NT2/D1 (cell line): ENCODE data around the gene MYO3B.
A peak's percentile ranks its signal among the peaks of the same experiment; 100 is the strongest.

Experiments
- DNase-seq: peaks from one replicate; pipeline ENCODE4 v3.0.0-alpha.2; 2011; ENCODE audit warnings: low read depth, low spot score
- H3K27me3 ChIP-seq: 2 replicates; pipeline ENCODE4 v1.6.0; 2011; ENCODE audit warnings: mild to moderate bottlenecking; ENCODE audit not compliant: insufficient read length, insufficient read depth
- H3K36me3 ChIP-seq: 2 replicates; pipeline ENCODE4 v1.6.1; 2011; ENCODE audit warnings: mild to moderate bottlenecking, low read length, mixed read lengths; ENCODE audit not compliant: insufficient read depth, insufficient read length
- H3K4me1 ChIP-seq: 2 replicates; pipeline ENCODE4 v1.5.1; 2011; ENCODE audit not compliant: insufficient read depth, insufficient read length
- H3K4me3 ChIP-seq: 2 replicates; pipeline ENCODE4 v1.5.1; 2011; ENCODE audit warnings: low read depth; ENCODE audit not compliant: insufficient read length
- H3K9ac ChIP-seq: 2 replicates; pipeline ENCODE4 v1.6.0; 2011; ENCODE audit warnings: low read depth; ENCODE audit not compliant: insufficient read length
- H3K9me3 ChIP-seq: 2 replicates; pipeline ENCODE4 v1.5.1; 2011; ENCODE audit warnings: mild to moderate bottlenecking, low read length; ENCODE audit not compliant: insufficient read depth
- SUZ12 ChIP-seq: IDR thresholded peaks from 2 replicates; pipeline ENCODE4 v1.6.1; 2011; ENCODE audit not compliant: insufficient read length, insufficient read depth; ENCODE audit errors: extremely low read depth
- YY1 ChIP-seq: IDR thresholded peaks from 2 replicates; pipeline ENCODE4 v1.6.1; 2011; ENCODE audit not compliant: insufficient read length, insufficient read depth
- ZNF274 ChIP-seq: IDR thresholded peaks from 2 replicates; pipeline ENCODE4 v1.6.1; 2011; ENCODE audit warnings: mild to moderate bottlenecking, low read depth, low read length

The MYO3B gene

DNA sequence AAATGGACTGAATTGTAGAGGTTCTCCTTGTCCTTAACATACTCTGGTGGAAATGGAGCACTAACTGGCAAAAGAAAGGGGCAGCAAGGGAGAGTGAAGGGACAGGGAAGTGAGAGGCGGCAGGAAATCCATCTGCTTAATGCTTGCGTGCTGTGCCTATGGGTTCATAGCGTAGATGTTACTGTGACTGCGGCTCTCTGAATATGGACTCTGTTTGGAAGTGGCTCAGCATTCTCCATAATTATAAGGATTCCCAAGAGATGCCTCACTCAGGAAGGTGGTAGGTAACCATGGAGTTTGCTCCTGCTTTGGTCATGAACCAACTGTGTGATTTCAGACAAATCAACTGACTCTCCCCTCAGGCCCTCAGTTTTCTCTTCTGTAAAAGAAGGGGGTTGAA lies 50.0 kb downstream of the MYO3B start:
- no peak overlapping the region for H3K4me3 ChIP-seq
- H3K9ac ChIP-seq, result no peak overlapping the region
- H3K36me3 ChIP-seq, result no peaks in the 10 kb centered on the region
- peaks cover 4% of the 10 kb centered on the region for H3K4me1 ChIP-seq
- no peaks in the 10 kb centered on the region for H3K9me3 ChIP-seq
- H3K27me3 ChIP-seq, result no peaks in the 10 kb centered on the region
- DNase-seq, result no peak
- TF ChIP-seq ZNF274 (no peak), YY1 (no peak), SUZ12 (no peak)

- H3K4me3 ChIP-seq, result no peak overlapping the region
- H3K9me3 ChIP-seq, result no peaks in the 10 kb centered on the region
- no peak overlapping the region for H3K9ac ChIP-seq
- H3K36me3 ChIP-seq, result no peaks in the 10 kb centered on the region
- no peaks in the 10 kb centered on the region for H3K27me3 ChIP-seq
- peaks cover 4% of the 10 kb centered on the region for H3K4me1 ChIP-seq
- TF ChIP-seq ZNF274, result no peak
- no peak for TF ChIP-seq YY1
- no peak for TF ChIP-seq SUZ12
- DNase-seq, result no peak
Measured at GRCh38 chr2:170228429-170228828, 50.5 kb downstream of the MYO3B start.

DNA sequence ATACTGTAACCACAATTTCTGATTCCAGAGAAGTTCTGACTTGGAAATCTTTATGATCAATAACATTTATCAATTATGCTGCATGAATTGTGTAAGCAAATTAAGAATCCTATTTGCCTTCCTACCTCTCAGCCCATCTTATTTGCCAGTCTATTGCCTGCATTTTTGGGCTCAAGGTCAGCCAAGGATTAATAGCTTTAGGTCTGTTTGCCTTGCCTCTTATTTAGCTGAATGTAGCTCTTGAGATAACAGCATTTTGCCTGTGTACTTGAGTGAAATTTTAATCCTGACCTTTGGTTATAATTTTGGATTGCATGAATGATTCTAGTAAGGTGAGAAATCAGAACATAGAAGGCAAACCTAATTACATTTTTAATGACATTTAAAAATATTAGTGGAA lies 51.2 kb downstream of the MYO3B start:
- DNase-seq, result no peak
- Histone ChIP-seq H3K36me3 (no peaks in the 10 kb centered on the region), H3K9ac (no peak overlapping the region), H3K27me3 (no peaks in the 10 kb centered on the region), H3K4me3 (no peak overlapping the region), H3K9me3 (no peaks in the 10 kb centered on the region), H3K4me1 (peaks cover 4% of the 10 kb centered on the region)
- no peak for TF ChIP-seq YY1
- no peak for TF ChIP-seq SUZ12
- no peak for TF ChIP-seq ZNF274

DNA sequence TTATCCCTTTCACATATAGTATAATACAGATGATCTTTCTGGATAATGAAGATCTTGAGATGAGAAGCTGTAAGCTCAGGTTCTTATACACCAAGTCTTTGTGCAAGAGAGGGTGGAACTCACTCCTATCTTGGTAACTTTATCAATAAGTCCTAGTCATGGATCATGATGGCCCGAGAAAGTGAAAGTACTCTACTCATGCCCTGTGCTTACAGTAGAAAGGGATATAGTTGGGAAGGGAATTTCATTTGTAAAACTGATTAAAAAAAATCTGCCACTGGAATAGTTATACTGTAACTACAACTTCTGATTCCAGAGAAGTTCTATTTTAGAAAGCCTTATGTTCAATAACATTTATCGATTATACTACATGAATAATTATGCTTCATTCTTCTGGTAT lies 51.8 kb downstream of the MYO3B start:
- TF ChIP-seq YY1, result no peak
- no peak for TF ChIP-seq SUZ12
- H3K36me3 ChIP-seq, result no peaks in the 10 kb centered on the region
- no peak overlapping the region for H3K9ac ChIP-seq
- H3K9me3 ChIP-seq, result no peaks in the 10 kb centered on the region
- no peaks in the 10 kb centered on the region for H3K27me3 ChIP-seq
- no peak for DNase-seq
- peaks cover 4% of the 10 kb centered on the region for H3K4me1 ChIP-seq
- no peak overlapping the region for H3K4me3 ChIP-seq

- Histone ChIP-seq H3K9ac (no peak overlapping the region), H3K4me1 (no peaks in the 10 kb centered on the region), H3K27me3 (no peaks in the 10 kb centered on the region), H3K9me3 (no peaks in the 10 kb centered on the region), H3K36me3 (no peaks in the 10 kb centered on the region), H3K4me3 (no peak overlapping the region)
- TF ChIP-seq YY1 (no peak), SUZ12 (no peak), ZNF274 (no peak)
- DNase-seq, result peak; percentile 77
Measured at GRCh38 chr2:170235860-170236679, 58.1 kb downstream of the MYO3B start.

GRCh38 chr2:170236680-170237047 lies 58.7 kb downstream of the MYO3B start:
- Histone ChIP-seq H3K36me3 (no peaks in the 10 kb centered on the region), H3K9ac (no peak overlapping the region), H3K4me3 (no peak overlapping the region), H3K4me1 (no peaks in the 10 kb centered on the region), H3K27me3 (no peaks in the 10 kb centered on the region), H3K9me3 (no peaks in the 10 kb centered on the region)
- no peak for DNase-seq
- TF ChIP-seq SUZ12 (no peak), ZNF274 (no peak), YY1 (no peak)

DNA sequence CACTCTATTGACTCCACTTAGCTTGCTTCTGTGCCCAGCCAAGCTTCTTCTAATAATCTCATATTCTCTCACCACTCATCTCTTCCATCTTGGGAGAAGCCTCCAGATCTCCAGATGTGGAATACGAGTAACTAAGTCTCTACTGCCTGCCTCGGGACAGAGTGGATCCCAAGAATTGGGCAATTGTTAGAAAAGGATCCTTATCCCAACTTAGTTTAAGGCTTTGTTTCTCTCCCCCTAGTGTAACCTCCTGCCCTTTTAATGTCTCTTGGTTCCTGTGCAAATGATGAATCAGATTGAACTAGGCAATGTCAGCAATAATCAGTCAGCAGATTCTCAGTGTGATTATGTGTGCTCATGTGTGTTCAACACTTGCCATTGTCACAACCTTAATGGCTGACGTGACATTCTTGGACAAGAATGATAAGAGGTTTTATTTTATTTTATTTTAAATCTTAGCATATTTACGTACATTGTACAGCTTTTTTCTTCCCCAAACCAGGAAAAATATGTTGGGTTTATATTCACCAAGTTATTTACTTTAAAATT lies 59.7 kb downstream of the MYO3B start:
- no peaks in the 10 kb centered on the region for H3K27me3 ChIP-seq
- H3K9ac ChIP-seq, result no peak overlapping the region
- DNase-seq, result no peak
- no peaks in the 10 kb centered on the region for H3K36me3 ChIP-seq
- no peak overlapping the region for H3K4me3 ChIP-seq
- H3K4me1 ChIP-seq, result no peaks in the 10 kb centered on the region
- no peaks in the 10 kb centered on the region for H3K9me3 ChIP-seq
- no peak for TF ChIP-seq SUZ12
- TF ChIP-seq ZNF274, result no peak
- no peak for TF ChIP-seq YY1
